Measurements from ENCODE around the gene HAPLN3.

Gene HAPLN3

DNA sequence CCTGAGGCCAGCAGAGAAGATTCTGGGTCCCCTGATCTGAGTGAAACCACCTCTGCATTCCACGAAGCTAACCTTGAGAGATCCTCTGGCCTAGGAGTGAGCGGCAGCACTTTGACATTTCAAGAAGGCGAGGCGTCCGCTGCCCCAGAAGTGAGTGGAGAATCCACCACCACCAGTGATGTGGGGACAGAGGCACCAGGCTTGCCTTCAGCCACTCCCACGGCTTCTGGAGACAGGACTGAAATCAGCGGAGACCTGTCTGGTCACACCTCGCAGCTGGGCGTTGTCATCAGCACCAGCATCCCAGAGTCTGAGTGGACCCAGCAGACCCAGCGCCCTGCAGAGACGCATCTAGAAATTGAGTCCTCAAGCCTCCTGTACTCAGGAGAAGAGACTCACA is 36.4 kb downstream of the HAPLN3 start:
- no peak for DNase-seq

DNA sequence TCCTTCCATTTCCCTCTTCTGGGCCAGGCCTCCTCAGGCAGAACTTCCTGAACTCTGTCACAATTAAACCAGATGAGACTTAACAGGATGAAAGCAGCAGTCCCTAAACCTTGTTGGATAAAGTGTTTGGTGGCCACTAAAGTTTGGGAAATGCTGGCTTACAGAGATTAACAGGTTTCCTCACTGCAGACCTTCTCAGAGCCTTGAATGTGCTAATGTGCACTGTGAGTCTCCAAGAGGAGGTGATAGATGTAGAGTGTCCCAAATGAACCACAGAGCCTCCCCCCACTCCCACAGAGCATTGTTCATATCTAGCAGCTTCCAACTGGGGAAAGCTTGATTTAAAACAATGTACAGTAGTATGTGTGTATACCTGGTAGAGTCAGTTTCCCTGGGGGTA is 42.9 kb downstream of the HAPLN3 start:
- DNase-seq, result no peak

DNA sequence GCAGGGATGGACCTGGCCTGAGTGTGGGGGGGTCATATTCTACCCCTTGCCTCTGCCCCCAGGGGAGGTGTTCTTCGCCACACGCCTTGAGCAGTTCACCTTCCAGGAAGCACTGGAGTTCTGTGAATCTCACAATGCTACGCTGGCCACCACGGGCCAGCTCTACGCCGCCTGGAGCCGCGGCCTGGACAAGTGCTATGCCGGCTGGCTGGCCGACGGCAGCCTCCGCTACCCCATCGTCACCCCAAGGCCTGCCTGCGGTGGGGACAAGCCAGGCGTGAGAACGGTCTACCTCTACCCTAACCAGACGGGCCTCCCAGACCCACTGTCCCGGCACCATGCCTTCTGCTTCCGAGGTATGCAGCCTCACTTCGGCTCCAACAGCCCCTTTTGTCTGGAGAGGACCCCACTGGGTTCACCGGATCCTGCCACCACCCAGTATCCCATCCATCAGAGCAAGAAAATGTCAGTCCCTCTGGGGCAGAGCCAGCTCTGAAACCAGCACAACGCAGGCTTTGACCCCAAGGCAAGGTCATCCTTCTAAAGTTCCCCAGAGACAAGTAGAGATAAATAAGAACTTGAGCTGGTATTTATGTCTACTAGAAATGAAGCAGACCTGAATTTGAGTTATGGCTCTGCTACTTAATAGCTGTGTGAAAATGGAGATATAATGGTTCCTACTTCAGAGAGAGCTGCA is 45.8 kb downstream of the HAPLN3 start:
- no peak for DNase-seq

DNA sequence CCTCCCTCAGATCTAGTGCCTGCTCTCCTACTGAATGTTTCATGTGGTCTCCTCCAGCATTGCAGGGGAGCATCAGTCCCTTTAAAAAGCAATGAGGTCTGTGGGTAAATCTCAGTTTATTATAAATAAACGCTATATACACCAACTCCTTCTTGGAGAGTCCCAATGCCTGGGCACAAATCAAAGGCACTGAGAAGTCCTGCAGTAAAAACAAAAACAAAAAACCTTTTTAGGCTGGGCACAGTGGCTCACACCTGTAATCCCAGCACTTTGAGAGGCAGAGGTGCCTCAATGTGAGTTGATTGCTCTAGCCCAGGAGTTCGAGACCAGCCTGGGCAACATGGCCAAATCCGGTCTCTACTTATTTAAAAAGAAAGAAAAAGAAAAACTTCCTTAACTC is 47.1 kb downstream of the HAPLN3 start:
- DNase-seq, result no peak

DNA sequence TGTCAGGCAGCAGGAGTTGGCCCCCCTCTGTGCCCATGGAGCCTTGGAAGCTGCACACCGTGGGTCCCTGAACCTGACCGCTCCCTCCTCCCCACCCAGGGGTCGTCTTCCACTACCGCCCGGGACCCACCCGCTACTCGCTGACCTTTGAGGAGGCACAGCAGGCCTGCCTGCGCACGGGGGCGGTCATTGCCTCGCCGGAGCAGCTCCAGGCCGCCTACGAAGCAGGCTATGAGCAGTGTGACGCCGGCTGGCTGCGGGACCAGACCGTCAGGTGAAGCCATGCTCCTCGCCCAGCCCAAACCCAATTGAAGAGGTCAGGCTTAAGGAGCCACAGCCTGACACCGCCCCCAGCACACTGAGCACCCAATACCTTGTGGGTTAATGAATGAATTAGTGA is 48.2 kb downstream of the HAPLN3 start:
- DNase-seq, result no peak

DNA sequence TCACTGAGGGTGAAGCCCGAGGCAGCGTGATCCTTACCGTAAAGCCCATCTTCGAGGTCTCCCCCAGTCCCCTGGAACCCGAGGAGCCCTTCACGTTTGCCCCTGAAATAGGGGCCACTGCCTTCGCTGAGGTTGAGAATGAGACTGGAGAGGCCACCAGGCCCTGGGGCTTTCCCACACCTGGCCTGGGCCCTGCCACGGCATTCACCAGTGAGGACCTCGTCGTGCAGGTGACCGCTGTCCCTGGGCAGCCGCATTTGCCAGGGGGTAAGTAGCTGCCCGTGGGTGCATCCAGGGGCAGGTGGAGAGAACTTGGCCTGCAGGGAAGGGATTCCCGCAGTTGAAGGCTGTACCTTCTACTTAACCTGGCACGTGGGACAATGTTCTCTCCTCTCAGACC is 49.7 kb downstream of the HAPLN3 start:
- DNase-seq, result no peak

DNA sequence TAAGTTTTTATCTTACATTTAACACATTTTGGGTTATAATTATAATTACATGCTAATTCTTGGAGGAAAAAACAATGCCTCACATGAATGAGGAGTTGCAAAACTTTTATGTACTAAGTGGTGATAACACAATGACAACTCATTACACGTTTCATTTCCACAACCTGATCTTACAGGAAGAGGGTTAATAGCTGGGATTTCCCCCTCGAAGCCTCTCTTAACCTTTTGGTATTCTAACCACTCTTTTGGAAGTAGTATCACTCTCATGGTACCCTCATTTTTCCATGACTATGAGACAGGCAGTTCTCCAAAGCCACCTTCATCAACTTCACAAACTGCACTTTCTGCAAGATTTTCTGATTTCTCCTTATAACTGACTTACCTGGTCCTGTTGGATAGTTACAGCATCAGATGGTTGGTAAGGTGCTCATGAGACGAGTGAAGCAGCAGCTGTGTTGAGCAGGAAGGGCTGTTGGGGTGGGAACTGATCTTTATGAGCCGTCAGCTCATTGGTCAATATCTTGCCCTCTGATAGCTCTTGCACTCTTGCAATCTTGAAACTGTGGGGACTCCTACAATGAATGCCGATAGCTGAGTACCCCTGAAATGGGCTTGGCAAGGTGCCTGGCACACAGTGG is 50.5 kb downstream of the HAPLN3 start:
- no peak for DNase-seq

DNA sequence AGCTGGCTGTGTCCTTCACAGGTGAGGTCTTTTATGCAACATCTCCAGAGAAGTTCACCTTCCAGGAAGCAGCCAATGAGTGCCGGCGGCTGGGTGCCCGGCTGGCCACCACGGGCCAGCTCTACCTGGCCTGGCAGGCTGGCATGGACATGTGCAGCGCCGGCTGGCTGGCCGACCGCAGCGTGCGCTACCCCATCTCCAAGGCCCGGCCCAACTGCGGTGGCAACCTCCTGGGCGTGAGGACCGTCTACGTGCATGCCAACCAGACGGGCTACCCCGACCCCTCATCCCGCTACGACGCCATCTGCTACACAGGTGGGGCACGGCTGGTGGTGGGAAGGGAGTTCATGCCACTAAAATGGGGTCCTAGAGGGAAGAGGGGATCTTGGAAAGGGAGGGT is 52.0 kb downstream of the HAPLN3 start:
- no peak for DNase-seq

DNA sequence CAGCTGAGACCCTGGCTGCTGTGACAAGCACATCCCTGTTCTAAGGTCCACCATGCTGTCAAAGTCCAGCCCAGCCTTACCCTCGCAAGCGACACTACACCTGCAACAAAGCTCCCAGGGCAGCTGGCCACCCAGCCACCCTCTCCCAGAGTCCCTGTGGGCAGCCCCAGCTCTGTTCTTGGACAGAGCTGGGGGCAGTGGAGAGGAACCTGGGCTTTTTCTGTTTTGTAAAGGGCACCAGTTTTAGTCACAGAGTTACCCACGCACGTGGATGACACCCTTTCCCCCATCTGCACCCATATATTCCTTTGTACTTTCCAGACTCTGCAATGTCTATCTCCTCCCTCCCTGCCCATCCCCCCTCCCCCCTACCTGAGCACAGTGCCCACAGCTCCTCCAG is 53.2 kb downstream of the HAPLN3 start:
- DNase-seq, result no peak

DNA sequence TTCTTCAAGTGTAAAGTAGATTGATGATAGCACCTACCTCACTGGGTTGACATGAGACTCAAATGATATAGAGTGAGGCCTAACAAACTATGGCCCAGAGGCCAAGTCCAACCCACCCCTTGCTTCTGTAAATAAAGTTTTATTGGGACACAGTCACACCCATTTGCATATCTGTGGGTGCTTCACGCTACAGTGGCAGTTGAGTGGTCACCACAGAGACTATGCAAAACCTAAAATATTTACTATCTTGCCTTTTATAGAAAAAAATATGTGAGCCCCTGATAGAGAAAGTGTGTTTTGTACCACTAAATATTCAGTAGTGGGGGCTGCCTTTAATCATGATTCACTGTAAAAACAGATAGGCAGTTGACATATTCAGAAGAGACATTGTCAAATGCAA is 54.1 kb downstream of the HAPLN3 start:
- DNase-seq, result no peak

DNA sequence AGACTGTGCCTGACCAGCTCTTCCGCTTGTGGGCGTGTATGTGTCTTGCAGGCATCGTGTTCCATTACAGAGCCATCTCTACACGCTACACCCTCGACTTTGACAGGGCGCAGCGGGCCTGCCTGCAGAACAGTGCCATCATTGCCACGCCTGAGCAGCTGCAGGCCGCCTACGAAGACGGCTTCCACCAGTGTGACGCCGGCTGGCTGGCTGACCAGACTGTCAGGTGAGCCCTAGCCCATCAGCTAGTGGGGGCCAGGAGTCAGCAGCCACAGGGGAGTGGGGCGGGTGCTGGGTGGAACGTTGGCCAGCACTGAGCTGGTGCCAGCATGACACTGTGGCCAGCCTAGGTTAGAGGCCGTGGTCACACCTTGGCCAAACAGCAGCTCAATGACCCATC is 55.4 kb downstream of the HAPLN3 start:
- DNase-seq, result no peak

DNA sequence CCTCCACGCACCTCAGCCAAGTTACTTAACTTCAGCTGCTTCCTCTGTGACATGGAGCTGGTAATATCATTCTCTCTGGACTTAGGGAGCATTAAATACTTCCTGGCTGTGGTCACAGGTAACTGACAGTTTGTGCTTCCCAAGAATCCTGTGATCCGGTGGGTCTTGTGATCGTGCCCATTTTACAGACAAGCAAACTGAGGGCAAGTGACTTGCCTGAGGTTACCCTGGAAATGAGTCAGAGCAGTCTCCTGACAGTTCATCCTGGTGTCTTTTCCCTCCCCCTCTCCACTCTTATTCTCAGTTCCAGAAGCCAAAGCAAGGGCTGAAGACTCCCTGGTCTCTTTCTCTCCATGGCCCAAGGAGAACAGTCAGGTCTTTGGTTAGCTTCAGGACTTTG is 56.2 kb downstream of the HAPLN3 start:
- DNase-seq, result no peak

DNA sequence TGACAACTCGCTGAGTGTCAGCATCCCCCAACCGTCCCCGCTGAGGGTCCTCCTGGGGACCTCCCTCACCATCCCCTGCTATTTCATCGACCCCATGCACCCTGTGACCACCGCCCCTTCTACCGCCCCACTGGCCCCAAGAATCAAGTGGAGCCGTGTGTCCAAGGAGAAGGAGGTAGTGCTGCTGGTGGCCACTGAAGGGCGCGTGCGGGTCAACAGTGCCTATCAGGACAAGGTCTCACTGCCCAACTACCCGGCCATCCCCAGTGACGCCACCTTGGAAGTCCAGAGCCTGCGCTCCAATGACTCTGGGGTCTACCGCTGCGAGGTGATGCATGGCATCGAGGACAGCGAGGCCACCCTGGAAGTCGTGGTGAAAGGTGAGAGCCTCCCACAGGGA is 56.7 kb downstream of the HAPLN3 start:
- DNase-seq, result no peak

DNA sequence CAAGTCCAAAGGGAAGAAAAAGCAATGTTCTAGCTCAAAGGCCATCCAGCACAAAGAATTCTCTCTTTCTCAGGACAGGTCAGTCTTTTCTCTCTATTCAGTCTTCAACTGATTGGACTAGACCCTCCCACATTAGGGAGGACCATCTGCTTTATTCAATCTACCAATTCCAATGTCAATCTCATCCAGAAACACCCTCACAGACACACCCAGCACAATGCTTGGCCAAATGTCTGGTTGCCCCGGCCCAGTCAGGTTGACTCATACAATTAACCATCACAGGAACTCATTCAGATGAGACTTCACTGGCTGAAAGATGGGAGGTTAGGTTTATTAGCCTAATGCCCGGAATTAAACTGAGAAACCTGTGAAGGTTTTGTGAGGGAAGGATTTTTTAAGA is 59.7 kb downstream of the HAPLN3 start:
- DNase-seq, result no peak

DNA sequence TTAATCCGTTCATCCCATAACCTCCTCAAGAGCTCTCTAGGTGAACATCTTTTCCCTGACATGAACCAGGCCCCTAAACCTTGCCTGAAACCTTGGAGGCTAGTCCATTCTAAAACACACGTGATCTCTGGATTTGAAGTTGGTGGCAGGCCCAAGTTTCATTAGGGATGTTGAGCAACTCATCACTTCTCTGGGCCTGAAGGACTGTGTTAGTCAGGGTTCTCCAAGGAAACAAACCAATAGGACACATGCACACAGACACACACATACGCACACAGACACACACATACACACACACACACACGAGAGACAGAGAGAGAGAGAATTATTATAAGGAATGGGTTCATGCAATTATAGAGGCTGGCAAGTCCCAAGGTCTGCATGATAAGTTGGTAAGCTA is 60.2 kb downstream of the HAPLN3 start:
- DNase-seq, result no peak

DNA sequence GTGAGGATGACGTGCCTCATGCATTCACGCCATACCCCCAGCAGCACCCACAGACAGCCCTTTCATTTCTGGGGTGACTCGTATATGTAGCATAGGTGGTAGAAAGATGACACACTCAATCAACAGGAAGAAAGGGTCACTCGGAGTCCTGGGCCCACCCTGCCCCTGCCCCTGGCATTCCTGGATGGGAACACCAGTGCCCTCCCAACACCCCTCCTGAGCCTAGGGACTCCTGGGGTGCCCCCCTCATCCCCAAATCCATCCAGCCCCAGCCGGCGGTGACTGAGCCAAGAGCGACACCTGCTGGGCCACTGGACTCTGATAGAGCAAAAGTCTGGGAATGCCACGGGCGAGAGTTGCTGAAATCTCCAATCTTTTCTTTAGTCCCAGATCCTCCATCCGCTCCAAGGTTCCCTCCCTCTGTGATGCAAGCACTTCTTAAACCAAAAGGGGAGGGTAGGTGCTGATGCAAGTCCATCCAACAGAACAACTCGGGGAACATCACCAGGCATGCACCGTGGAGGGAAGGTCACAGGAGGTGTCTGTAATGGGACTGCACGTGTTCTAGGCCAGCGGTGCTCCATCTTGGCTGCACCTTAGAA is 61.0 kb downstream of the HAPLN3 start:
- DNase-seq, result no peak

DNA sequence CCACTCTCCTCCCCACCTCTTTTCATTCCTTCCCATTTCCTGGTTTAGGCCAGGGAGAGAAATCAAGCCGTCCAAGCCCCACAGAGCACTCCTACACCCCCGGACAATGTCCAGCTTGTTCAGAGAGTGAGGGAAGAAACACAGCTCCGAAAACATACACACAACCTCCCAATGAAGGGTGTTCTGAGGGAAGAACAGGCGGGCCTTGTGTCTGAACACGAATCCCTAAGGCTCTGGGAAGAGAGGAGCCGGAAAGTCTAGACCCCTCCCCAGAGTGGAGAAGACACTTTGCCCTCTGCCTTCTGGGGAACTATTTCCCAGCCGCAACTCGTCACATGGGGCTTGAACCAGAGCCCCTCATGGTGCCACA is 61.6 kb downstream of the HAPLN3 start:
- no peak for DNase-seq

DNA sequence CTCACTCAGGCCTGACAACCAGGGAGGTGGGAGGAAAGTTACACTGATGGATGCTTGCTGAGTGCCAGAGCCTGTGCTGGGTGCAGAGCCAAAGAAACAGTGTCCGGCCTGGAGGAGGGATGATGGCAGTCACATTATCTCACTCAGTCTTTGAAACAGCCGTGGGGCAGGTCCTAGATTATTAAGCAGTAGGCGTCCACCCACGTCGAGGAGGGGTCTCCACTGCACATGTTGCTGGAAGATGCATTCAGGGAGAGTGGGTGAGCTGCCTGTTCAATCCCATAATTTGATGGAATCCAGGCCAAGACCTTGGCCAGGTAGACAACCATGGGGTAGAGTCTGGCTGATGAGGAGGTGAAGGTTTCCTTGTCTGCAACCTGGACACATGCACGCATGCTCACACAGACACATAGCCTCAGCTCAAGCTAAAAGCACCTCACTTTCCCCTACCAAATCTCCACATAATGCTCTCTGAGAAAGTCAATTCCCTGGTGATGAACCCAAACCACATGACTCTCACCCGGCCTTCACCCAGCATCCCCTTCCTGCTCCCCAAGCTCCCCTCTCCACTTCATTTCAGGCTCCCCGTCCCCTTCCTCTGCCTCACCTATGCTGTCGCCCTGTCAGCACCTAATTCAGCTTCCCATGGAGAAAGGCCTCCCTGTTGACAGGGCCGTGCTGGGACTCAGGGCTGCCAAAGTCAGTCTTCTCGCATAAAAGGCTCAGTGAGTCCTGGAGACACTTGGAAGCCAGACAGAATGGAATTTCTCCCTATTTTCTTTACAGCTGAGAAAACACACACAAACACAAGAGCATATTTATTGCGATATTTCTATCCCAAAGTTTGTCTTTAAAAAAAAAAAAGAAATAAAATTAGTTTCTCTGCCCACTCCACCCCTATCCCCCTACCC is 62.3 kb downstream of the HAPLN3 start:
- no peak for DNase-seq

DNA sequence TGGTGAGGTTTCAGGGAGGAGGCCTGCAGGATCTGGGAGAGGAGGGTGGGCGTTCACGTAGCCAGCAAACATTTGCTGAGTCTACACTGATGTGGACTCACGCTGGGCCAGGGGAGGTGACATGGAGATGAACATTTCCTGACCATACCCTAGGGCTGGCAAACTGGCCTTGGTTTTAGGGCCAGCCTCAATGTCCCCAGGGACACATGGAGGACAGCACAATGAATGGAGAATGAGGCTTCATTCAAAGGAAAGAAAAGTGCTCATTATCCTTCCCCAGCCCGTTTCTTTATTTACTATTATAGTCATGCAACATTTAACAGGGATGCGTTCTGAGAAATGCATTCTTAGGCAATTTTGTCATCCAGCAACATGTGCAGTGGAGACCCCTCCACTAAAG is 65.3 kb downstream of the HAPLN3 start:
- no peak for DNase-seq

DNA sequence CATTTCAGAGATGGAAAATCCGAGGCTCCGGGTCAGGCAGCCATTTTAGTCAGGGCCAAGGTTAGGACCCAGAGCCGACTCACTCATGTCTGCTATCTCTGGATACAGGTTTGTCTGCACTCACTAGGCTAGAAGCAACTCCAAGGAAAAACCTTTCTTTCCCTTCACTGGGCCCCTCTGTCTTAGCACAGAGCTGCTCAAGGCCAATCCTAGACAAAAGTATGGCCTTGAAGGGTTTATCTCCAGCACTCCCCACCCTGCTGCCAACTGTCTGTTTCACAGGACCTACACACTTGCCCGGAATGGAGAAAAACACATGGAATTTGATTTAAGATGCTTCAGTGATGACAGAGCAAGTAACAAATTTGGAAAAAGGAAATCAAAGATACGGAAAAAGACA is 66.6 kb downstream of the HAPLN3 start:
- DNase-seq, result no peak
